ENCODE data around the gene HYCC1. TPM values are rescaled to one million over a fixed set of nuclear protein-coding genes. Genes with fewer than 3 reads are reported as not detected.
"Not testable (repeated sequence)": the region's sequence is repeated elsewhere in the genome, so short reads cannot be mapped to it uniquely, and the experiment has no call there.

HYCC1 gene
- total RNA-seq, 4 donors from 2014 or later: 8.3 to 22.6 (median 12.7) TPM

DNA sequence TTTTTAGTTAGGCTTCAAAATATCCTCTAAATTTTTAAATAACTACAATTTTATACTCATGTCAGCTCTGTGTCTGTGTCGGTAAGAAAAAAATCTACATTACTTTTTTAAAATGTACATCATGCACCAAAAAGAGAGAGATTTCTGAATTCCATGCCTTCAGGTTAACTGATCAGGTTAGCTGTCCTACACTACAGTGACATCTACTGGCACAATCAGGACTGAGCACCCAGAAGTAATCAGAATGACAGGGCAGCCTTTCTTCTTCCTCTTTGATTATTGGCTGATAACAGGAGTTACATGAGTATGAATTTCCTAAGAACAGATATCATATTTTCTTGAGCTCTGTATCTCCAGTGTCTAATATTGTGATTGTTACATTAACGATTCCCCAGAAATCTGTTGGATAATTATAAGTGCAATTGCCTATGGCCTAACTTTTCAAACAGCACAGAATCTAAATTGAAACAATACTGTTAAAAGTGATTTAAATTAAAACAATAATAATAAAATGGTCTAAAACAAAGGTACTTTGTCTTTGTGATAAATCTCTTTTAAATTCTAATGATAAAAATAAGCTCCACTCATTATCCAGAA, 41.8 kb upstream of the HYCC1 start:
- TF ChIP-seq EP300 (IDR thresholded peaks at IDR 0.05): no peak
- no peak for TF ChIP-seq POLR2AphosphoS5 (IDR thresholded peaks at IDR 0.05)
- no peak for TF ChIP-seq POLR2A (IDR thresholded peaks at IDR 0.05)
- TF ChIP-seq, protein P1, sequence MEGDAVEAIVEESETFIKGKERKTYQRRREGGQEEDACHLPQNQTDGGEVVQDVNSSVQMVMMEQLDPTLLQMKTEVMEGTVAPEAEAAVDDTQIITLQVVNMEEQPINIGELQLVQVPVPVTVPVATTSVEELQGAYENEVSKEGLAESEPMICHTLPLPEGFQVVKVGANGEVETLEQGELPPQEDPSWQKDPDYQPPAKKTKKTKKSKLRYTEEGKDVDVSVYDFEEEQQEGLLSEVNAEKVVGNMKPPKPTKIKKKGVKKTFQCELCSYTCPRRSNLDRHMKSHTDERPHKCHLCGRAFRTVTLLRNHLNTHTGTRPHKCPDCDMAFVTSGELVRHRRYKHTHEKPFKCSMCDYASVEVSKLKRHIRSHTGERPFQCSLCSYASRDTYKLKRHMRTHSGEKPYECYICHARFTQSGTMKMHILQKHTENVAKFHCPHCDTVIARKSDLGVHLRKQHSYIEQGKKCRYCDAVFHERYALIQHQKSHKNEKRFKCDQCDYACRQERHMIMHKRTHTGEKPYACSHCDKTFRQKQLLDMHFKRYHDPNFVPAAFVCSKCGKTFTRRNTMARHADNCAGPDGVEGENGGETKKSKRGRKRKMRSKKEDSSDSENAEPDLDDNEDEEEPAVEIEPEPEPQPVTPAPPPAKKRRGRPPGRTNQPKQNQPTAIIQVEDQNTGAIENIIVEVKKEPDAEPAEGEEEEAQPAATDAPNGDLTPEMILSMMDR (IDR thresholded peaks at IDR 0.05): peak; percentile 81 to 86
- Histone ChIP-seq H3K4me1 (no peaks in the 10 kb centered on the region), H3K27ac (no peak overlapping the region), H3K4me3 (no peak overlapping the region), H3K27me3 (no peaks in the 10 kb centered on the region), H3K9me3 (no peaks in the 10 kb centered on the region), H3K36me3 (no peaks in the 10 kb centered on the region)
- DNase-seq (ENCODE audit: low spot score in 2 of 2): no peak
- WGBS: 3% methylated on average over 2 of the region's 2 CpGs

GRCh38 chr7:23051124-23051485, 37.2 kb upstream of the HYCC1 start:
- H3K36me3 ChIP-seq; H3K27me3 ChIP-seq; H3K4me1 ChIP-seq; H3K9me3 ChIP-seq; H3K27ac ChIP-seq; DNase-seq (ENCODE audit: low spot score in 2 of 2); H3K4me3 ChIP-seq: not testable (repeated sequence)
- WGBS: 54% methylated on average over 3 of the region's 3 CpGs

GRCh38 chr7:23046336-23046735, 32.4 kb upstream of the HYCC1 start:
- H3K4me3 ChIP-seq; H3K36me3 ChIP-seq; H3K27me3 ChIP-seq; H3K9me3 ChIP-seq; H3K27ac ChIP-seq; DNase-seq (ENCODE audit: low spot score in 2 of 2); H3K4me1 ChIP-seq: not testable (repeated sequence)
- 100% methylated on average over 4 of the region's 29 CpGs for WGBS

GRCh38 chr7:23045086-23045485, 31.2 kb upstream of the HYCC1 start:
- not testable (repeated sequence) for H3K36me3 ChIP-seq; H3K4me3 ChIP-seq; H3K4me1 ChIP-seq; H3K27ac ChIP-seq; H3K27me3 ChIP-seq; DNase-seq (ENCODE audit: low spot score in 2 of 2); H3K9me3 ChIP-seq
- WGBS: 83% methylated on average over 4 of the region's 6 CpGs

- H3K36me3 ChIP-seq: no peaks in the 10 kb centered on the region
- no peak for DNase-seq (ENCODE audit: low spot score in 2 of 2)
- no peak overlapping the region for H3K27ac ChIP-seq
- no peaks in the 10 kb centered on the region for H3K9me3 ChIP-seq
- no peaks in the 10 kb centered on the region for H3K4me1 ChIP-seq
- H3K4me3 ChIP-seq: no peak overlapping the region
- 54% methylated on average over 3 of the region's 3 CpGs for WGBS
- H3K27me3 ChIP-seq: no peaks in the 10 kb centered on the region
- TF ChIP-seq, protein P1 (IDR thresholded peaks at IDR 0.05): no peak
- TF ChIP-seq POLR2A (IDR thresholded peaks at IDR 0.05) (no peak), EP300 (IDR thresholded peaks at IDR 0.05) (no peak), POLR2AphosphoS5 (IDR thresholded peaks at IDR 0.05) (no peak)
These were observed 30.7 kb upstream of the HYCC1 start for GRCh38 chr7:23044581-23044980.

- H3K9me3 ChIP-seq: no peaks in the 10 kb centered on the region
- 91% methylated on average over 2 of the region's 2 CpGs for WGBS
- no peak for TF ChIP-seq POLR2A (IDR thresholded peaks at IDR 0.05)
- H3K4me1 ChIP-seq: no peaks in the 10 kb centered on the region
- no peak overlapping the region for H3K4me3 ChIP-seq
- no peak for DNase-seq (ENCODE audit: low spot score in 2 of 2)
- no peaks in the 10 kb centered on the region for H3K27me3 ChIP-seq
- no peaks in the 10 kb centered on the region for H3K36me3 ChIP-seq
- H3K27ac ChIP-seq: no peak overlapping the region
These were observed 29.5 kb upstream of the HYCC1 start for GRCh38 chr7:23043441-23043840.

GRCh38 chr7:23039674-23040073, 25.7 kb upstream of the HYCC1 start:
- DNase-seq (ENCODE audit: low spot score in 2 of 2); H3K27ac ChIP-seq; H3K4me1 ChIP-seq; H3K4me3 ChIP-seq; H3K36me3 ChIP-seq; H3K9me3 ChIP-seq; H3K27me3 ChIP-seq: not testable (repeated sequence)
- WGBS: 68% methylated on average over 2 of the region's 4 CpGs

DNA sequence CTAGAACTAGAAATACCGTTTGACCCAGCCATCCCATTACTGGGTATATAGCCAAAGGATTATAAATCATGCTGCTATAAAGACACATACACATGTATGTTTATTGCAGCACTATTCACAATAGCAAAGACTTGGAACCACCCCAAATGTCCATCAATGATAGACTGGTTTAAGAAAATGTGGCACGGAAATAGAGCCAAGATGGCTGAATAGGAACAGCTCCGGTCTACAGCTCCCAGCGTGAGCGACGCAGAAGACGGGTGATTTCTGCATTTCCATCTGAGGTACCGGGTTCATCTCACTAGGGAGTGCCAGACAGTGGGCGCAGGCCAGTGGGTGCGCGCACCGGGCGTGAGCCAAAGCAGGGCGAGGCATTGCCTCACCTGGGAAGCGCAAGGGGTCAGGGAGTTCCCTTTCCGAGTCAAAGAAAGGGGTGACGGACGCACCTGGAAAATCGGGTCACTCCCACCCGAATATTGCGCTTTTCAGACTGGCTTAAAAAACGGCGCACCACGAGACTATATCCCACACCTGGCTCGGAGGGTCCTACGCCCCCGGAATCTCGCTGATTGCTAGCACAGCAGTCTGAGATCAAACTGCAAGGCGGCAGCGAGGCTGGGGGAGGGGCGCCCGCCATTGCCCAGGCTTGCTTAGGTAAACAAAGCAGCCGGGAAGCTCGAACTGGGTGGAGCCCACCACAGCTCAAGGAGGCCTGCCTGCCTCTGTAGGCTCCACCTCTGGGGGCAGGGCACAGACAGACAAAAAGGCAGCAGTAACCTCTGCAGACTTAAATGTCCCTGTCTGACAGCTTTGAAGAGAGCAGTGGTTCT, 21.8 kb upstream of the HYCC1 start:
- WGBS: 89% methylated on average over 8 of the region's 34 CpGs
- H3K27me3 ChIP-seq; H3K9me3 ChIP-seq; H3K27ac ChIP-seq; DNase-seq (ENCODE audit: low spot score in 2 of 2); H3K4me3 ChIP-seq; H3K36me3 ChIP-seq; H3K4me1 ChIP-seq: not testable (repeated sequence)

Data from suprapubic skin (tissue), 4 donors.